Liver (tissue), 9 donors: ENCODE data around the gene MXD4. TPM values are rescaled to one million over a fixed set of nuclear protein-coding genes. Genes with fewer than 3 reads are reported as not detected.
"Not testable (repeated sequence)": the region's sequence is repeated elsewhere in the genome, so short reads cannot be mapped to it uniquely, and the experiment has no call there.

ENCODE experiments used
- DNase-seq: peaks from one replicate; pipeline ENCODE4 v3.0.0-alpha.2; 2017; ENCODE audit warnings: low spot score
- H3K27ac ChIP-seq, 2 donors: one replicate each; pipeline ENCODE4 v1.7.0; 2013; ENCODE audit warnings: inconsistent platforms in 2 of 2, low read length in 2 of 2, control low read depth in 1 of 2, low read depth in 1 of 2, mild to moderate bottlenecking in 1 of 2
- H3K27me3 ChIP-seq, 4 donors: one replicate each; pipeline versions ENCODE4 v1.6.1 to v1.7.0; 2013; ENCODE audit warnings: low read length in 3 of 4, inconsistent platforms in 1 of 4, mild to moderate bottlenecking in 1 of 4, moderate library complexity in 1 of 4; ENCODE audit not compliant: control insufficient read depth in 4 of 4, insufficient read depth in 4 of 4
- H3K36me3 ChIP-seq, 4 donors: one replicate each; pipeline versions ENCODE4 v1.6.1 to v1.7.0; 2013; ENCODE audit warnings: low read length in 3 of 4, mild to moderate bottlenecking in 3 of 4, low read depth in 1 of 4, moderate library complexity in 1 of 4; ENCODE audit not compliant: control insufficient read depth in 4 of 4, insufficient read depth in 3 of 4
- H3K4me1 ChIP-seq, 4 donors: one replicate each; pipeline versions ENCODE4 v1.6.1 to v1.7.0; 2013; ENCODE audit warnings: low read length in 3 of 4, mild to moderate bottlenecking in 3 of 4, moderate library complexity in 1 of 4; ENCODE audit not compliant: control insufficient read depth in 4 of 4, insufficient read depth in 4 of 4
- H3K4me3 ChIP-seq, 3 donors: one replicate each; pipeline versions ENCODE4 v1.6.1 to v1.7.0; 2013; ENCODE audit warnings: low read length in 3 of 3, control low read depth in 1 of 3, low read depth in 1 of 3, mild to moderate bottlenecking in 1 of 3
- H3K9ac ChIP-seq, 2 donors: one replicate each; pipeline ENCODE4 v1.7.0; 2013; ENCODE audit warnings: low read length in 2 of 2, mild to moderate bottlenecking in 2 of 2, moderate library complexity in 2 of 2, control low read depth in 1 of 2, low read depth in 1 of 2
- H3K9me3 ChIP-seq, 4 donors: one replicate each; pipeline versions ENCODE4 v1.6.1 to v1.7.0; 2013; ENCODE audit warnings: low read length in 3 of 4; ENCODE audit not compliant: control insufficient read depth in 4 of 4
- CTCF ChIP-seq: fragments of 150-350 bp; IDR thresholded peaks from 2 replicates; pipeline ENCODE4 v1.5.1; 2017; ENCODE audit warnings: improper control_type of control experiment, low read depth, low read length; ENCODE audit not compliant: missing input control
- EGR1 ChIP-seq, 2 donors: IDR thresholded peaks; 2 replicates each; pipeline ENCODE4 v1.6.1; 2016 to 2018; ENCODE audit warnings: antibody characterized with exemption in 2 of 2, low read depth in 2 of 2
- FOXA1 ChIP-seq: IDR thresholded peaks from 2 replicates; pipeline ENCODE4 v1.6.1; 2016; ENCODE audit warnings: antibody characterized with exemption
- GABPA ChIP-seq, 2 donors: IDR thresholded peaks in 1 of 2; conservative IDR thresholded peaks in 1 of 2; 2 replicates each; pipeline ENCODE4 v1.6.1; 2016; ENCODE audit warnings: antibody characterized with exemption in 2 of 2, mild to moderate bottlenecking in 1 of 2, moderate library complexity in 1 of 2
- HNF4A ChIP-seq, 2 donors: conservative IDR thresholded peaks; 2 replicates each; pipeline ENCODE4 v1.6.1; 2016; ENCODE audit warnings: antibody characterized with exemption in 2 of 2, mild to moderate bottlenecking in 2 of 2
- HNF4G ChIP-seq: IDR thresholded peaks from 2 replicates; pipeline ENCODE4 v1.6.1; 2016; ENCODE audit warnings: antibody characterized with exemption
- JUND ChIP-seq, 2 donors: IDR thresholded peaks; 2 replicates each; pipeline ENCODE4 v1.6.1; 2016; ENCODE audit warnings: antibody characterized with exemption in 2 of 2
- NR2F2 ChIP-seq: IDR thresholded peaks from 2 replicates; pipeline ENCODE4 v1.6.1; 2016; ENCODE audit warnings: antibody characterized with exemption
- RAD21 ChIP-seq, 2 donors: IDR thresholded peaks; 2 replicates each; pipeline ENCODE4 v1.6.1; 2016; ENCODE audit warnings: antibody characterized with exemption in 2 of 2, mild to moderate bottlenecking in 2 of 2
- RXRA ChIP-seq, 2 donors: IDR thresholded peaks; 2 replicates each; pipeline ENCODE4 v1.6.1; 2017 to 2018; ENCODE audit warnings: antibody characterized with exemption in 2 of 2, mild to moderate bottlenecking in 1 of 2
- SP1 ChIP-seq: IDR thresholded peaks from 2 replicates; pipeline ENCODE4 v1.6.1; 2018; ENCODE audit warnings: antibody characterized with exemption, mild to moderate bottlenecking
- TAF1 ChIP-seq: conservative IDR thresholded peaks from 2 replicates; pipeline ENCODE4 v1.6.1; 2016; ENCODE audit warnings: antibody characterized with exemption, mild to moderate bottlenecking
- YY1 ChIP-seq: IDR thresholded peaks from 2 replicates; pipeline ENCODE4 v1.6.1; 2016; ENCODE audit warnings: antibody characterized with exemption, mild to moderate bottlenecking
- ZBTB33 ChIP-seq: IDR thresholded peaks from 2 replicates; pipeline ENCODE4 v1.6.1; 2016; ENCODE audit warnings: antibody characterized with exemption
- WGBS: extraction: QIAGEN DNeasy Blood & Tissue Kit; methylation state at CpG from one replicate; pipeline ENCODE4 v1.1.7; 2013; 5-methylcytosine and 5-hydroxymethylcytosine counted together
- polyA plus RNA-seq, 2 donors: library from polyadenylated mRNA; stranded (reverse) in 1 of 2; unstranded in 1 of 2; fragments of 200-250 nt in 1 of 2; fragments of >200 nt in 1 of 2; fragmentation: Nextera tagmentation in 1 of 2; extraction: Ambion mirVana in 1 of 2; gene quantifications; one replicate each; pipeline versions ENCODE4 v1.2.1 to v1.2.3, GENCODE V29; 2013 to 2015
- total RNA-seq, 2 donors: library from RNA; depleted of rRNA; stranded (reverse); fragments of >200 nt; gene quantifications; one replicate each; pipeline ENCODE4 v1.2.3, GENCODE V29; 2014
- TF ChIP-seq, protein P1 (sequence below): IDR thresholded peaks from 2 replicates; pipeline ENCODE4 v1.6.1; 2016; ENCODE audit warnings: antibody characterized with exemption, mild to moderate bottlenecking
- TF ChIP-seq, protein P2 (sequence below): IDR thresholded peaks from 2 replicates; pipeline ENCODE4 v1.6.1; 2016; ENCODE audit warnings: antibody characterized with exemption
- donor health status: healthy.
- donor health status: healthy.
- donor health status: healthy.
- donor health status: healthy.
- donor health status: healthy.

MXD4 gene
- total and polyA plus RNA-seq, 4 donors, result 6.5 to 19.6 (median 15.9) TPM

DNA sequence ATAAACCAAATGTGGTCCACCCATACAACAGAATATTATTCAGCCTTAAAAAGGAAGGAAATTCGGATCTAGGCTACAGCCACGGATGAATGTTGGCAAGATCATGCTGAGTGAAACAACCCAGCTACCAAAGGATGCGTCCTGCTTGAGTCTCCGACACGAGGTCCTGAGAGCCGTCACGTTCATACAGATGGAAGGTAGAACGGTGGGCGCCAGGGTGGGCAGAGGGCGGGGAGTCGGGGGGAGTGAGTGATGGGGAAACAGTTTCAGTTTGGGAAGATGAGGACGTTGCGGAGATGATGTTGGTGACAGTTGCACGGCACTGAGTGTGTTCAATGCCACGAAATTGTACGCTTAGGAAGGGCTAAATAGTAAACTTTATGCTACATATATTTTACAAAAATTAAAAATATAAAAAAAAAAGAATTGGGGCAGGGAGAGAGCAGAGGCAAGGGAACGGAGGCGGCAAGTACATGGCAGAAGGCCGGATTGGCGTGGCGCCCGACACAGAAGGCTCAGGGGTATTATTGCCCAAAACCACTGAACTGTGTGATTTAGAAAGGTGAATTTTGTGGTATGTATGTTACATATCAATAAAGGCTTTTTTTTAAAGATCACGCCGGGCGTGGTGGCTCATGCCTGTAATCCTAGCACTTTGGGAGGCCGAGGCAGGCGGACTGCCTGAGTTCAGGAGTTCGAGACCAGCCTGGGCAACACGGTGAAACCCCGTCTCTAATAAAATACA lies 14.8 kb upstream of the MXD4 start (continued):
- TF ChIP-seq, protein P1, sequence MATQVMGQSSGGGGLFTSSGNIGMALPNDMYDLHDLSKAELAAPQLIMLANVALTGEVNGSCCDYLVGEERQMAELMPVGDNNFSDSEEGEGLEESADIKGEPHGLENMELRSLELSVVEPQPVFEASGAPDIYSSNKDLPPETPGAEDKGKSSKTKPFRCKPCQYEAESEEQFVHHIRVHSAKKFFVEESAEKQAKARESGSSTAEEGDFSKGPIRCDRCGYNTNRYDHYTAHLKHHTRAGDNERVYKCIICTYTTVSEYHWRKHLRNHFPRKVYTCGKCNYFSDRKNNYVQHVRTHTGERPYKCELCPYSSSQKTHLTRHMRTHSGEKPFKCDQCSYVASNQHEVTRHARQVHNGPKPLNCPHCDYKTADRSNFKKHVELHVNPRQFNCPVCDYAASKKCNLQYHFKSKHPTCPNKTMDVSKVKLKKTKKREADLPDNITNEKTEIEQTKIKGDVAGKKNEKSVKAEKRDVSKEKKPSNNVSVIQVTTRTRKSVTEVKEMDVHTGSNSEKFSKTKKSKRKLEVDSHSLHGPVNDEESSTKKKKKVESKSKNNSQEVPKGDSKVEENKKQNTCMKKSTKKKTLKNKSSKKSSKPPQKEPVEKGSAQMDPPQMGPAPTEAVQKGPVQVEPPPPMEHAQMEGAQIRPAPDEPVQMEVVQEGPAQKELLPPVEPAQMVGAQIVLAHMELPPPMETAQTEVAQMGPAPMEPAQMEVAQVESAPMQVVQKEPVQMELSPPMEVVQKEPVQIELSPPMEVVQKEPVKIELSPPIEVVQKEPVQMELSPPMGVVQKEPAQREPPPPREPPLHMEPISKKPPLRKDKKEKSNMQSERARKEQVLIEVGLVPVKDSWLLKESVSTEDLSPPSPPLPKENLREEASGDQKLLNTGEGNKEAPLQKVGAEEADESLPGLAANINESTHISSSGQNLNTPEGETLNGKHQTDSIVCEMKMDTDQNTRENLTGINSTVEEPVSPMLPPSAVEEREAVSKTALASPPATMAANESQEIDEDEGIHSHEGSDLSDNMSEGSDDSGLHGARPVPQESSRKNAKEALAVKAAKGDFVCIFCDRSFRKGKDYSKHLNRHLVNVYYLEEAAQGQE, result no peak
- TF ChIP-seq EGR1 (IDR thresholded peaks at IDR 0.05; ENCODE audit: low read depth in 2 of 2) (no peak), FOXA1 (no peak), JUND (IDR thresholded peaks at IDR 0.05) (no peak), RXRA (IDR thresholded peaks at IDR 0.05) (no peak), NR2F2 (no peak), CTCF (no peak)

DNA sequence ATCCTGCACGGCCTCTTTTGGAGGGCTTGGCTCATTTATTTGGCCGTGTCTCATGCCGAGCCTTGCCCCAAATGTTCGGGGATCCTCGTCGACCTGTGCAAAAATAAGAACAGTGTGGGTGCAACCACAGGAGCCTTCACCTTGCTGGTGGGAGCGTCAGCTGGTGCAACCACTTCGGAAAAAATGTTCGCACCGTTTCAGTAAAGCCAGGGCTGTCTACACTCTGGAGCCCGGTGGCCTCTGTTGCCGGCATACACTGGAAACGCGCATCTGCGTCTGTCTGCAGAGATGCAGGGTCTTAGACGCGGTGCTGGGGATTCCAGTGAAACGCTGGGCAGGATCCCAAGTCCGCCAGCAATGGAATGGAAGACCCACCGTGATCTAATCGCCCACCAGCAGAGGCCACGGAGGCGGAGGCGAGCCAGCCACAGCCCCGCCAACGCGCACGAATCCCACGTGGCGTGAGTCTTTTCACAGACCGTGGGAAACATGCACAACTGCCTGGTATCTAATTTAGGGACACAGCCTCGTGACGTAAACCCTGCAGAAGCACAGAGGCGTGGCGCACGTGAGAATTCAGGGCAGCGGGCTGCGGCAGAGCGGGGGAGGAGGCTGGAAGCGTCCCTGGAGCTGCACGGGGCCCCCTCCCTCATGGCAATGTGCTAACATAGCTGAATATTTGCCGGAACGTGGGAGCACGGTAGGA lies 13.8 kb upstream of the MXD4 start:
- no peaks in the 10 kb centered on the region for H3K4me1 ChIP-seq
- H3K9me3 ChIP-seq, result no peaks in the 10 kb centered on the region
- DNase-seq, result no peak
- no peak overlapping the region for H3K4me3 ChIP-seq
- H3K27ac ChIP-seq, result no peak overlapping the region
- H3K36me3 ChIP-seq, result no peaks in the 10 kb centered on the region
- 97% methylated on average over 44 of the region's 44 CpGs for WGBS
- H3K9ac ChIP-seq, result no peak overlapping the region
- no peaks in the 10 kb centered on the region for H3K27me3 ChIP-seq
- no peak for TF ChIP-seq SP1
- no peak for TF ChIP-seq HNF4G
- TF ChIP-seq FOXA1, result no peak
- TF ChIP-seq ZBTB33, result no peak
- TF ChIP-seq GABPA (IDR thresholded peaks at IDR 0.05 in 1 of 2, conservative IDR thresholded peaks at IDR 0.05 in 1 of 2), result no peak
- TF ChIP-seq TAF1, result no peak
- TF ChIP-seq, protein P2, sequence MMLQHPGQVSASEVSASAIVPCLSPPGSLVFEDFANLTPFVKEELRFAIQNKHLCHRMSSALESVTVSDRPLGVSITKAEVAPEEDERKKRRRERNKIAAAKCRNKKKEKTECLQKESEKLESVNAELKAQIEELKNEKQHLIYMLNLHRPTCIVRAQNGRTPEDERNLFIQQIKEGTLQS, result no peak
- no peak for TF ChIP-seq CTCF
- TF ChIP-seq YY1, result no peak
- no peak for TF ChIP-seq RXRA (IDR thresholded peaks at IDR 0.05)
- no peak for TF ChIP-seq HNF4A (conservative IDR thresholded peaks at IDR 0.05)
- TF ChIP-seq RAD21 (IDR thresholded peaks at IDR 0.05), result no peak
- no peak for TF ChIP-seq NR2F2

DNA sequence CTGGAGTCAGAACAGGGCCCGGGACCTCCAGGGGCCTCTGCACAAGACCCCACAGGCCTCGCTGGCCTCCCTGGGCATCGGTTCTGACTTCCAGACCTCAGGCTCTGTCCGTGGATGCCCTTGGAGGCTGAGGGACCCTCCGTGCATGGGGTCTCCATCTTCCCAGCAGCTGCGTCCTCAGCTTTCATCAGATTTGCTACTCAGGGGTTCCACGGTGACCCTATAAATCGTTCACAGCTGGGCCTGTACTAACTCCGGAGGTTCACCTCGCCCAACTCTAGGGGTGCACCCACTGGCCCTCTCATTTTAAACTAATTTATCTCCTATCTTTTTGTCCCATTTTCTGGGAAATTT lies 13.1 kb upstream of the MXD4 start:
- DNase-seq, H3K27ac ChIP-seq, H3K9me3 ChIP-seq, H3K36me3 ChIP-seq, H3K27me3 ChIP-seq, H3K9ac ChIP-seq, H3K4me3 ChIP-seq, H3K4me1 ChIP-seq: not testable (repeated sequence)
- 97% methylated on average over 10 of the region's 10 CpGs for WGBS
